CD4-positive, alpha-beta T cell treated with Interleukin-17A for 4 hours (primary cell): Measurements from ENCODE around the gene ZC3H7B.
A peak's percentile ranks its signal among the peaks of the same experiment; 100 is the strongest.
"Not testable (repeated sequence)": the region's sequence is repeated elsewhere in the genome, so short reads cannot be mapped to it uniquely, and the experiment has no call there.

ENCODE experiments used
- DNase-seq: peaks from one replicate; pipeline ENCODE4 v3.0.0-alpha.2; 2020; ENCODE audit warnings: mixed read lengths

ZC3H7B gene

DNA sequence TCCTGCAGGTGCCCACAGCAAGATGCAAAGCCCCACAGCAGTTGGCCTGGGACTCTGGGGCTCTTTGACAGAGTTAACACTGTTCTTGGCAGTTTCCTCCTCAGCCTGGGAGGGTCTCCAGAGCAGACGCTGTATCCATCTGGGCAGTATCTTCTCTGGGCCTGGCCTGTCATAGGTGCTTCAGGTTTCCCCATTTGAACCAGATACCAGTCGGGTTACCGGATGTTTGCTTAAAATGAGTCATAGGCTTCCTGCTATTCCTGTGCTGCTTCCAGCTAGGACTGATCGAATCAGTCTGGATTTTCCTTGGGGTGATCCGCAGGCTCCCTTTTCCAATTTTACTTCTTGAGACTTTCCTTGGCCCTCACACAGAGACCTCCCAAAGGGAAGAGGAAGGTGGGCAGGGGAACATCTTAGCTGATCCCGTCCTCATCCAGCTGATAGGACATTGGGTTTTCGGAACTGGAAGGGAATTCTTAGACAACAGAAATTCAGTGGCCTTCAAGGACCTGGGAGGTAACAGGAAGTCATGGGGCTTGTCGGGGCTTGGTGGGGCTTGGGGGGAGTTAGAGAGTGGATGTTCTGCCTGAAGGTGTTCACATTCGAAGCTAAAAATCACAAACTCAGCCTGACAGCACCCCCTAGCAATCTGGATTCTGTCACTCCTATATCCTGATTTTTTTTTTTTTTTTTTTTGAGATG is 12.9 kb upstream of the ZC3H7B start:
- DNase-seq, result no peak

DNA sequence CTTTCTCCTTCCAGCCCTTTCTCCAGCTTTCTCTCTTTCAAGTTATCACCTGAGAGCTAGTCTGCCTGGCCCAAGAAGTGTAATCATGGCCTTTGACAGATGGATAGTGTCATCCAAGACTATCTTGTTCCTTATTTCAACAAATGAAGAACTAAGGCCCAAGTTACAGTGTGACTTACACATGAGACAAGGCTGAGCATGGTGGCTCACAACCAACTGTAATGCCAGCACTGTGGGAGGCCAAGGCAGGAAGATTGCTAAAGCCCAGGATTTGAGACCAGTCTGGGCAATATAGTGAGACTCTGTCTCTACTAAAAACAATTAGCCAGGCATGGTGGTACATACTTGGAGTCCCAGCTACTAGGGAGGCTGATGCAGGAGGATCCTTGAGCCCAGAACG is 11.7 kb upstream of the ZC3H7B start:
- DNase-seq, result no peak

DNA sequence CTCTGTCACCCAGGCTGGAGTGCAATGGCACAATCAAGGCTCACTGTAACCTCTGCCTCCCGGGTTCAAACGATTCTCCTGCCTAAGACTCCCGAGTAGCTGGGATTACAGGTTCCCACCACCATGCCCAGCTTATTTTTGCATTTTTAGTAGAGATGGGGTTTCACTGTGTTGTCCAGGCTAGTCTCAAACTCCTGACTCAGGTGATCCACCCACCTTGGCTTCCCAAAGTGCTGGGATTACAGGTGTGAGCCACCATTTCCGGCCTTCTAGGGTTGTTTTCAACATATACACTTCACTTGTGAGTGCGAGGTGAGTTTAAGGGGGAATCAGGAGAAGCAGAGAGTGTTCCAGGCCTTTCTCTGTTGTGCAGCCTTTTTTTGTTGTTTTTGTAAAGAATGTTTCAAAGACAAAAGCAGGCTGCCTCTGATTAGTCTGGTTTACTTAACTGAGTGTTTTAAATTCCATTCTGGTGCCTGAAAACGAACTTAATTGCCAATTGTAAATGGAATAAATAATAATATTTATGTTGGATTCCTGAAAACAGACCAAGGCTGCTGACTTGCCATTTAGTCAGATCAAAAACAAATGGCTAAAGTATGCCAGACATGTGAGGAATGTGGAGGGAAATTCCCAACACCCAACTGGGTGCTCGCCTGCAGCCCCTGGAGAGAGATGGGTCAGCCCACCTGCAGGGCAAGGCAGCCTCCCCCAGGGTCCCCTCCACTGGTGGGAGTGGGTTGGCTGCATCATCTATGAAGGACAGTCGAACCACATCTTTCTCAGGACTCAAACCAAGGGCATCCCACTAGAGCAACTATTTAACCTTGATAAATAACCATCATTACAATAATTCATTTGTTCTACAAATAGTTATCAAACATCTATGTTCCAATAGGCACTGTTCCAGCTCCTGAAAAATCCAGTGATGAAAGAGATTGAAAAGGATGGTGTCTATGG is 10.8 kb upstream of the ZC3H7B start:
- no peak for DNase-seq

DNA sequence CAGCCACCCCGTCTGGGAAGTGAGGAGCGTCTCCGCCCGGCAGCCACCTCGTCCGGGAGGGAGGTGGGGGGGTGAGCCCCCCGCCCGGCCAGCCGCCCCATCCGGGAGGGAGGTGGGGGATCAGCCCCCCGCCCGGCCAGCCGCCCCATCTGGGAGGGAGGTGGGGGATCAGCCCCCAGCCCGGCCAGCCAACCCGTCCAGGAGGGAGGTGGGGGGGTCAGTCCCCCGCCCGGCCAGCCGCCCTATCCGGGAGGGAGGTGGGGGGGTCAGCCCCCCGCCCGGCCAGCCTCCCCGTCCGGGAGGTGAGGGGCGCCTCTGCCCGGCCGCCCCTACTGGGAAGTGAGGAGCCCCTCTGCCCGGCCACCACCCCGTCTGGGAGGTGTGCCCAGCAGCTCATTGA is 6.5 kb upstream of the ZC3H7B start:
- DNase-seq, result not testable (repeated sequence)

DNA sequence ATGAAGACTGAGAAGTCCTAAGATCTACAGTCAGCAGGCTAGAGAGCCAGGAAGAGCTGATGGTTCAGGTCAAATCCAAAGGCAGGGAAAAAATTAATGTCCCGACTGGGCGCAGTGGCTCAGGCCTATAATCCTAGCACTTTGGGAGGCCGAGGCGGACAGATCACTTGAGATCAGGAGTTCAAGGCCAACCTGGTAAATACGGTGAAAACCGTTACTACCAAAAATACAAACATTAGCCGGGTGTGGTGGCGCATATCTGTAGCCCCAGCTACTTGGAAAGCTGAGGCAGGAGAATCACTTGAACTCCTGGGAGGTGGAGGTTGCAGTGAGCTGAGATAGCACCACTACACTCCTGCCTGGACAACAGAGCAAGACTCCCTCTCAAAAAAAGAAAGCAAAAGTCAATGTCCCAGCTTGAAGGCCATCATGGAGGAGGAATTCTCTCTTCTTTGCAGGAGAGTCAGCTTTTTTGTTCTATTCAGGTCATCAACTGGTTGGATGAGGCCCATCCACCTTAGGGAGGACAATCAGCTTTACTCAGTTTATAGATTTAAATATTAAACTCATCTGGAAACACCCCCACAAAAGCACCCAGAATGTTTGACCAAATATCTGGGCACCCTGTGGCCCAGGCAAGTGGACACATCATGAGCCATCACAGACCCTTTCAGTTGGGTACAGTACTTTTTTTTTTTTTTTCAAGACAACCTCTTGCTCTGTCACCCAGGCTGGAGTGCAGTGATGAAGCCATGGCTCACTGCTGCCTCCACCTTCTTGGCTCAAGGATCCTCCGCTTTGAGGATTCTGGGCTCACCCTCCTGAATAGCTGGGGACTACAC is 4.3 kb upstream of the ZC3H7B start:
- DNase-seq, result no peak

DNA sequence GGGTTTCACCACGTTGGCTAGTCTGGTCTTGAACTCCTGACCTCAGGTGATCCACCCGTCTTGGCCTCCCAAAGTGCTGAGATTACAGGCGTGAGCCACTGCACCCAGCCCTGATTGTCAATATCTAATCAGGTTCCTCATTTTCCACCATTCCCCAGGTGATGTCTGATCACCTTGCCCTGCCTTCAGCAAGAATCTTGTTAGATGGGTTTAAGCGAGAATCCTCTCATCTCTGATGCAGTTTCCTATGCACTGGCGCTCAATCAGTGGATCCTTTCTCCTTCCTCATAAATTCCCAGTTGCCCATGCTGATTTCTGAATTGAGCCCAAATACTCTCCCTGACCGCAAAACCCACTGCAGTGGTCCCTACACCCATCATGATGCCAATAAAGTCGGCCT is 664 bp upstream of the ZC3H7B start:
- DNase-seq, result no peak

DNA sequence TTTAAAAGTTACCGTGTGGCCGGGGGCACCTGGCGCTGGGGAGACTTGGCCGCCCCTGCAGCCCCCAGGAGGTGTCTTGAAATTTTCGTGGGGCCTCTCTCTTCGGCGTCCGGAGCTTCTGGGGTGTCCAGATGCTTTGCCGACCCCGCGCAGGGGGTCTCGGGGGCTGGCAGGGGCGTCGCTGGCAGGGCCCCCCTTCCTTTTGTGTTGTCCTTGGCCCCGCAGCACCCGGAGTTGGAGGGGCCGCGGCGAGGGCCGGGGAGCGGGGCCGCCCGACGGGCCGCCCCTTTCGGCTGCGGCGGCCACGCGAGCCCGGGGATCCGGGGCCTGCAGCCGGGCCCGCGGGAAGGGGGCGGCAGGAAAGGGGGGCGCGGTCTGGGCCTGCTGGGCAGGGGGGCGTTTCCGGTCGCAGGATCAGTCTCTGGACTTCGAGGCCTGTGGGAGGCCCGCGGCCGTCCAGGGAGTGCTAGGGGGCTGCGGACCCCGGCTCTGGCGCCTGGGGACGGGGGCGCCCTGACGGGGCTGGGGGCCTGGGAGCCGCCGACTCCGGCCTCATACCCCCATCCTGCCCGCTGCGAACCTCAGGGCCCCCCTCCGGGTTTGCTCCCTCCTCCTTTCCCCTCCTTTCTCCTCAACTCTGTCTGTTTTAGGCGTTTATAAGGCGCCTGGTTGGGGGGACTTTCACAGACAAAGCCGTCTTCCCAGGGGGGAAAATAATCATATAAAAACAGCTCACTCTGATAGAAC is 869 bp downstream of the ZC3H7B start:
- peak; percentile 18 for DNase-seq

DNA sequence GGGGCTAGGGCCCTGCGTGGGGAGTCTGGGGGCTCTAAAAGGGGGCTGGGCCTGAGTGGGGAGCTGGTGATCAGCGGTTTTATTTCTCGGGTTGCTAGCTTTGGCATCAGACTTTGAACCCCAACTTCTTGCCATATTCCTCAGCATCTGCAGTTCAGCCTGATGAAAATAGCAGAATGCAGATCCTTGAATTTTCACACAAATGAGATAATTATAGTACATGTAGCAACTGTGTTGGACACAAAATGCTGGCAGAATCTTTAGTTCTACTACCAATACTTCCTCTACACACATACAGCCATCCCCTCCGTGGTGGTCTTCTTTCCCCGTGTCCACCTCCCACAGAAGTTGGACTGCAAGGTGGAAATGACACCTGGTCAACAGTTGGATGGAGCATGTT is 1.5 kb downstream of the ZC3H7B start:
- DNase-seq, result no peak

DNA sequence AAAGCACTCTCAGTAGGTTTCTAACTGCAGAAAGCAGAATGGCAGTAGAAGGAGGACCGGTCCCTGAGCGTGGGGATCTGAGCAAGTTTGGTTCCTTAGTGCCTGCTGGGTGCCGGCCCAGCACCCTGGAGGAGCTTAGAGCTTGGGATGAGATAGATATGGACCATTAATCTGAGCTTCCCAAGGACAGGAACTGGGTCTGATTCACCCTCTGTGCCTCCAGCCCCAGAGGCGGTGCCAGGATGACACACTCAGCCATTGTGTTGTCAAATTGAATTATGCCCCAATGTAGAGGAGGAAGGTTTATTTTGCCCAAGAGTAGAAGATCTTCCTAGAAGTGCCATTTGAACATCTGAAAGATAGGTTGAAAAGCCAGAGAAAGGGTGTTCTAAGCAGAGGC is 4.3 kb downstream of the ZC3H7B start:
- DNase-seq, result no peak

DNA sequence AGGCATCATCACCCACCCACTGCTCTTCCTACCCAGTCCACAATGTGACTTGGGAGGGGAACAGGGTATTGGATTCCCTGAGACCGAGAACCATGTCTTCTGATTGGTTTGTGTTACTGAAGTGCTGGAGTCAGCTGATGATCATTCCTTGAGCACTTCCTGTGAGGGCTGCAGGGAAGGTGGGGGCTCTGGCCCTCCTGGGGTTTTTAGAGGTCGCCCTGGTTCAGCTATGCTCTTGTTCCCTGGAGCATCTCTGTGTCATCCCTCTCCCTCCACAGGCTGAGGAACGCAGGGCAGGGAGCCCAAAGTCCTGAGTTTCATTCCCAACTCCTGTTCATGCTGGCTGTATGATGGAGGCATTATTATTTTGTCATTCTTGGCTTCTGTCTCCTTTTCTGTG is 6.7 kb downstream of the ZC3H7B start:
- DNase-seq, result no peak

DNA sequence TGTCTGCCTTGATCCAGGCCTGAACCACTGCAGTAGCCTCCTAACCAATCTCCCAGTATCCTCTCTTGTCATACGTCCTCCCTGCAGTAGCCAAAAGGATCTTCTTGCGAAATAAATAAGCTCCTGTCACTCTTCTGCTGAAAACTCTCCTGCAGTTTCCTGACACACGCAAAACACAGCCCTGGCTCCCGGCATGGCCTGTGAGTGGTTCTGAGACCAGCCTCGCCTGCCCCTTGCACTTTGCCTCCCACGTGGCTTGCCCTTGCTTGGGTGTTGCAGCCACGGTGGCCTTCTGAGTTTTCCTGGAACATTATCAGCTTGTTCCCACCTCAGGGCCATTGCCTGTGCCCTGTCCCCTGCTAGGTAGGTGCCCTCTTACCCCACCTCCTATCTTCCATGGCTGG is 7.2 kb downstream of the ZC3H7B start:
- no peak for DNase-seq

DNA sequence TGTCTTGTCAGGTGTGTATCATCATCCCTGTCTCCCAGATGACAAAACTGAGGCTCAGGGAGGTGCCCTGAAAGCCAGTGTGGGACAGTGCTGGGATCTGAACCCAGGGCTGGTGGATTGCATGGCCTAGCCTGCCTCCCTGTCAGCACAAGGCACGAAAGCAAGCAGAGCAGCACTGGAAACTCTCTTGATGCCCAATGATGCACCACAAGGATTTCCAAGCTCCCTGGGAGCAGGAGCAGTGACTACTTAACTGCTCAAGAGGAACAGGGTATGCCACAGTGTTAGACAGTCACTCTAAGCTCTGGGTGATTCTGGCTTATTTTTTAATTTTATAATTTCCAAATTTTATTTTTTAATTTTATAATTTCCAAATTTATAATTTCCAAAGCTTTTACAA is 9.0 kb downstream of the ZC3H7B start:
- DNase-seq, result no peak

DNA sequence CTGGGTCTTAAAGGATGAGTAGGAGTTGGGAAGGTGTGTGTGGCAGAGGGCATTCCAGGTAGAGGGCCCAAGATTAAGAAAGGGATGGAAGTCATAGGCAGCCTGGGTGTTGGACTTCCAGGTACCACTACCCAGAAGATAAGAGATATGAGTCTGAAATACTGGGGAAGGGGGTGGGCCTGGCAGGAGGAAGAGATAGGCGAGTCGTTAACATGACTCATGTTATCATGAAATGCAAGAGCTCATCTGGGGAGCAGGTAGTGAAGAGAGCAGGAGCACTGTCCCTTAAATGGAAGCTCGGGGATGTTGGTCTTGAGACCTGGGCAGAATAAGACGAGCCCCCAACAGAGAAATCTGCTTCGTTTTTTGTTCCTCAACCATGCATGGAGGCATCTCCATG is 10.2 kb downstream of the ZC3H7B start:
- no peak for DNase-seq

DNA sequence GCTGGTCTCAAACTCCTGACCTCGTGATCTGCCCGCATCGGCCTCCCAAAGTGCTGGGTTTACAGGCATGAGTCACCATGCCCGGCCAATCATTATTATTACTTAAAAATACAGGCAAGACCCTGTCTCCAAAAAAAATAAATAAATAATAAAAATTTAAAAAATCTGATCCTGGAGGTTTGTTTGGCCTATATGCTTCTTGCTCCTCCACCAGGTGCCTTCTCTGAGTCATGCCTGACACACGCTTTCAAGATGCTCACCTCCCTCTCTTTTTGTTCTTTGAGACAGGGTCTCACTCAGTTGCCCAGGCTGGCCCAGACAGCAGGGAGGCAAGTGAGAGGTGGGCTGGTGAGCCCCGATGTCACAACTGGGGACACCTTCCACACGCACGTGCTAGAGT is 13.5 kb downstream of the ZC3H7B start:
- no peak for DNase-seq

DNA sequence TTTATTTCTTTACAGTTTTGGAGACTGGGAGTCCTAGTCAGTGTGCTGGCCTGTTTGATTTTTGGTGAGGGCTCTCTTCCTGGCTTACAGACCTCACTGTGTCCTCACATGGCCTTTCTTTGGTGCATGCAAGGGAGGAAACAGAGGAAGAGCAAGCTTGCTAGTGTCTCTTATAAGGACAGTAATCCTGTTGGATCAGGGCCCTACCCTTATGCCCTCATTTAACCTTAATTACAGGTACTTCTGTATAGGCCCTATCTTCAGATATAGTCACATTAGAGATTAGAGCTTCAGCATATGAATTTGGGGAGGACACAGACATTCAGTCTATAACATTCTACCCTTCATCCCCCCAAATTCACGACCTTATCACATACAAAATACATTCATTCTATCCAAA is 14.3 kb downstream of the ZC3H7B start:
- no peak for DNase-seq

DNA sequence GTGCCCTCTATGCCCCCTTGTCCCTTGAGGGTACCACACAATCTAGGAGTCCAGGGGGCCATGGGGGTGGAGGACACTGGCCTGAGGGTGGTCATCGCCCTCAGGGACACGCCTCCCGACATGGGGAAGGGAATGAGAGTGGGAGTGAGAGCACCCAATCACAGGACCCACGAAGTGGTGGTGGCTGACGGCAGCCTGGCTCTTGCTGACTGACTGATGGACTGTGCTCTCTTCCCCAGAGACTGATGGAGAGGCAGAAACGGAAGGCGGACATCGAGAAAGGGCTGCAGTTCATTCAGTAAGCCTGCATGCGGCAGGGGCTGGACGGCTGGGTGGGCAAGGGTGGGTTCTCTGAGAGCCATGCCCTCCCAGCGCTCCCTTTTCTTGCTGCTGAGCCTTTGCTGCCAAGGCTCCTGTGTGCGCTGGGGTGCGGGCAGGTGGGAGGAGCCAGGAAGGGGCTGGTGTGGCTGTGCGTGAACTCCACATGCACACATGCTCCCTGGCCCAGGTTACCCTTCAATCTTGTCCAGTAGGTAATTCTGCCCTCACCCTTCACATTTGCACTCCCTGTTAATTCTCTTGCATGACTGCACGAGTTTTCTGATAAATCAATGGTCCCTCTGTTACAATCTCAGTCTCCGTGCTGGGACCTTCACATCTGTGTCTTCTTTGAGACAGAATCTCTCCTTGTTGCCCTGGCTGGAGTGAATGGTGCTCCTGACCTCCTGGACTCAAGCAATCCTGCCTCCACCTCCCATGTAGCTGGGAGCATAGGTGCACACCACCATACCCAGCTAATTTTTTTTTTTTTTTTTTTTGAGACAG is 19.3 kb downstream of the ZC3H7B start:
- no peak for DNase-seq

DNA sequence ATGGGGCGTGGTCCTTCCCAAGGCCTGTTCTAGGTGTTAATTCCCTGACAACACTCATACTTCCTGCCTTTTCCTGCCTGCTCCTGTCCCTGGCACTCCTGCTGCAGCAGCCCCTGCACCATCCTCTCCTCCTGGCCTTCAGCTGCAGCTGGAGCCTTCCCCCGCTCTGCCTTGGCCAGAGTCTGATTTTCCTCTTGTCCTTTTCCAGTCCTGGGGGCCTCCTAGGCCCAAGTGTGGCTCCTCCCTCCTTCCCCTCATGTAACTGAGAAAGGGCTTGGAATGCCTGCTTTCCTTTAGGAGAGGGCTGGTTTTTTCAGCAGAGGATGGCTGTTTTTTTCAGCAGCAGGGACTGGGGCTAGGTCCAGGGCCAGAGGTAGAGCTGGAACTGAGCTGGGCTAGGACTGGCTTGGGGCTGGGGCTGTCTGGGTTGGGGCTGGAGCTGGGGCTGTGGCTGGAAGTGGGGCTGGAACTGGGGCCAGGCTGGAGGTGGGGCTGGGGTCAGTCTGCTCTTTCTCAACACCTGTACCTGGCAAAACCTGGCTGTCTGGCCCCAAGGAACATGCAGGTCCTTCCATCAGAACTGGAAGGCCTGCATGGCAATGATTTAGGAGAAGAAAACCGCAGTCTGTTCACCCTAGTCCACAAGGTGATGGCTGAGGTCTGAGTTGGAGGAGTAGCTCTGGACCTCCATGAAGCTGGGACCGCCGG is 23.6 kb downstream of the ZC3H7B start:
- no peak for DNase-seq

DNA sequence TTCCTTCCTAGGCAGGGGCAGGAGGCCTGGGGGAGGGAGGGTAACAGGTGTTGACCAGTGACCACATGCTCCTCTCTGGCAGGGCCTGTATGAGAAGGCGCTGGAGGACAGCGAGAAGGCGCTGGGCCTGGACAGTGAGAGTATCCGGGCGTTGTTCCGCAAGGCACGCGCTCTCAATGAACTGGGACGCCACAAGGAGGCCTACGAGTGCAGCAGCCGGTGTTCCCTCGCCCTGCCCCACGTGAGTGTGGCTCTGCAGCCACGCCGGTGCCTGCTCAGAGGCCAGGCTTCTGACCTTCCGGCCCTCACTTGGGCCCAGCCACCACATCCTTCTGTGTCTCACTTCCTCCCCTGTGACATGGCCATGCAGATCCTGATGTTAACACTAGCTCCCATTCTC is 25.8 kb downstream of the ZC3H7B start:
- DNase-seq, result no peak

DNA sequence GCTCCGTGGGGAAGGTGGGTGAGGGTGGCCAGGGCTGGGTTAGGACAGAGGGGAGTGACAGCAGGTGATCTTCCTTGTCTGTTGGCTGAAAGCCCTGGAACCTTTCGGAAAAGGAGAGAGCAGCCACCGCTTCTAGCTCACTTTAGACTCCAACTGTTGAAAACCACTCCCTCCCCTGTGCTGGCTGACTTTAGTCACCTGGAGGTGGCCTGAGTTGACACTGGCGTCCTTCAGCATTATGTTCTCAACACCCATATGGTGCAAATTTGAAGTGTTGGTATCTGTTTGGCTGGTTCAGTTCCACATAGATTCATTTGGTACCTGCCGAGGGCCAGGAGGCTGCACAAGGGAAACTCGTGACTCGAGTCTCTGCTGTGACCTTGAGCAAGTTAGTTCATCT is 28.8 kb downstream of the ZC3H7B start:
- no peak for DNase-seq

DNA sequence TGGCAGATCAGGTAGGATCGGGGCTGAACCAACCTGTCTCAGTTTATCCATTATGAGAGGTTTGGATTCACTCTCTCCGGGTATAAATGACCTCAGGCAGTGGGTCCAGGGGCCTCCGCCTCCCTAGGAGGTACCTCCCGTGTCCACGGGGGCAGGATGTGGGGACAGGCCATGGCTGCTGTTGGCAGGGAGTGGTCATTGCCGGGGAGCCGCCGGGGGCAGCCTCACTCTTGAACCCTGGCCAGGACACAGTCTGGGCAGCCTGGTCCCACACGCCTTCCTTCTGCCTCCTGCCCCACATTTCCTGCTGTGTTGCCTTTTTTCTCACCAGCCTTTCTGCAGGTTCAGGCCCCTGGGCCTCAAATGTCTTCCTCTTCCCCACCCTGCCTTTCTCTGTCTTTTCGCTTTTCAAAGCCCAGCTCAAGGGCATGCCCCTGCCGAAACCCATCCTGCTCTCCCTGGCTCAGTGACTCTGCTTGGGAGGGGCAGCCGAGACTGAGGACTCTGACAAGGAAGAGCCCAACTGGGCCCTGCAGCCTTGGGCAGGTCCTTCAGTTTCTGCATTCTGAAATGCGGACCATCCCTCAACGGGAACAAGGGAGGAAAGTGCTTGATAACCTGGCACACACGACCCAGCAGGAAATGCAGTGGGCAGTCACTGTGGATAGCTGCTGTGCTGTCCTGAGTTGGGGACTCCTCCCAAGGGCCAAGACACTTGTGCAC is 31.1 kb downstream of the ZC3H7B start:
- no peak for DNase-seq
